ENCODE data around the gene KCNAB1. TPM values are rescaled to one million over a fixed set of nuclear protein-coding genes. Genes with fewer than 3 reads are reported as not detected.

Gene KCNAB1
- polyA plus RNA-seq, 3 donors = 2.6 to 3.3 (median 3.2) TPM

- no peak for DNase-seq
These were observed 280.4 kb downstream of the KCNAB1 start for GRCh38 chr3:156400735-156401134.

GRCh38 chr3:156404217-156404616, 283.8 kb downstream of the KCNAB1 start:
- DNase-seq = no peak

- no peak for DNase-seq
These were observed 286.0 kb downstream of the KCNAB1 start for GRCh38 chr3:156406393-156406792.

DNA sequence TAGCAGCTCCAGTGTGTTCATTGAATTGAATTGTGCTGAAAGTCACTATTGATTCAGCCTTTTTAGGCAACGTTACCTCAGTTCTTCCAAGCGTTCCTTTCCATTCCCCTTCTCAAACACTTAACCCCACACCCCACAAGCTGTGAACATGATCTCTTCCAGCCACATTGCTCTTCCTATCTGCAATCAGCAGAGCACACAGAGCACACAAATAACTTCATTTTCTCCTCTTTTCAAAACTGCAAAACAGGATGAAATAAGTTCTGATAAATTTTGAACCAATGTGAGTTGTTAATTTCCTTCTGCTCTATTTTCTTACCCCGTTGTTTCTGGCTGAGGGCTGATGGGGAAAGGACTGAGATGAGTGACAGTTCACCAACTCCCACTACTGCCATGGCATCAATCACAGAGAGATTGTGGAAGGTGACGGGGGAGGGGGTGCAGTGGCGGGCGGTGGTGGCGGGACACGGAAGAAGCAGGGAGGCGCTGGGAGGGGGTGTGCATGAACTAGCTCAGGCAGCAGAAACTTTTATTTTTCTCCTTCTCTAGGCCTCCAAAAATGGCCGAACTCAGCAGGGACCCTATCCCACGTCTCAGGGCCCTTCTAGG, 287.3 kb downstream of the KCNAB1 start:
- DNase-seq = no peak

GRCh38 chr3:156409694-156410093, 289.3 kb downstream of the KCNAB1 start:
- DNase-seq = no peak

DNA sequence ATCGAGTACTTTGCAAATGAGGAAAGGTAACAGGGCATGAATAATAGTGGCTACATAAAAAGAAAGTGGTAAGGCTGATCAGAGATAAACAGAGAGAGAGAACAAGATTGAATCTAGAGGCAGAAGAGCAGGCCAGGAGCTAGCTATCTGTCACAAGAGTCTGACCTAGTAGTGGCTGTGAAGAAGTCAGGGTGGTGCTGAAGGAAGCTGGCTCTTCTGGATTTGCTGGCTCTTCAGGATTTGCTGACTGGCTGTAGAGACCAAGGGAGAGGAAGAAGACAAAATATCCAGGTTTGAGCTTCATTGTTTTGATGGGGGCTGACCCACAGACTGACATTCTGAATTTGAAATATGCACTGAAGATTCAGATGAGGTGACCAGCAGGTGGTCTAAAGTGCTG, 292.2 kb downstream of the KCNAB1 start:
- DNase-seq = no peak

DNA sequence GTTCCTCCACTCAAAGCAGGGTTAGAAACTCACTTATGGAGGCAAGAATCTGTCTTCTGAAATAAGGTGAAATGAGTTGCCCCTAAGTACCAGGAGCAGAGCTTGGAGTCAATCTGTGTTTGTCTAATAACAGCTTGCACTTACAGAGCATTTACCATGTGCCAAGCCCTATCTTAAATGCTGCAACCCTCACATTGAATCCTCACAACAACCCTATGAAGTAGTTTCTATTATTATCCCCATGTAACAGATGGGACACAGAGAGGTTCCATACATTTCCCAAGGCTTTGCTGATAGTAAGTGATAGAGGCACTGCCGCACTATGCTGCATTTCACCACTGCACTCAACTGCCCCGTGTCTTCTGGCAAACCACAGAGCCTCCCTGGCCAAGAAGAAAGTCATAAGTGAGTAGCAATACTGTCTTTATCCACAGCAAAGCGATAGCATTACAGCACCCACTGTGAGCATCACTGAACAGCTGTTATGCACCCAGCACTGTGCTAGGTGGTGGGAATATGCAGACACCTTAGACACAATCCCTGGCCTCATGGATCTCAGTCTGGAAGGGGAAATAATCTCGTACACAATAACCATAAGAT, 293.0 kb downstream of the KCNAB1 start:
- no peak for DNase-seq

DNA sequence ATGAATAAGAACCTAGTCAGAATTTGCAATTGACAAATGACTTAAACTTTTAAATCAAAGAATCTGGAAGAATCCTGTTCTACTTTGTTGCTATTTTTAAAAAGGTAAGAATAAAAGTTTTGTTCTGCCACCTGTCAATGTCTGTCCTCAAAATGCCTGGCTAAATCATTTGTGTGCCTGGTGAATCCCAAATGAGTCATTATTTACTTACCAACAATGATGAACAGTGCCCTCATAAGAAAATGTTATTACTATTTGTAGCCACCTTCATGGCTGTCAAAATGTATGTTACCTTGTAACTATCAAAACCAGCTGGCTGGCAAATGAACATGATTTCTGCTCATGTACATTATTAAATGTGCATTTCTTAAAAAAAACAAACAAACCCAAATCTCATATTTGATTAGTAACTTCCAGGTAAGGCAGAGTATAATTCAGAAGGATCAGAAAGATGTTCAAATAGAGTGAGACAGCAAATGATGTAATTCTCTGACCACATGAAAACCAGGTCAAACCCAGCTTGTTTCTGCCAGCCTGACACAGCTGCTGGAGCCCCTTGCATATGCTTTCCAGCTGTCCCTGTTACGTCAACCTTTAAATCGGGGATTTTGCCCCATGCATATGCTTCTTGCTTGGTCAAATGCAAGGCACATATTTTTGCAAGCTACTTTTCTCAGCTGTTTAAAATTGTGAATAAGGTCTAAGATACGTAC, 296.6 kb downstream of the KCNAB1 start:
- no peak for DNase-seq

DNA sequence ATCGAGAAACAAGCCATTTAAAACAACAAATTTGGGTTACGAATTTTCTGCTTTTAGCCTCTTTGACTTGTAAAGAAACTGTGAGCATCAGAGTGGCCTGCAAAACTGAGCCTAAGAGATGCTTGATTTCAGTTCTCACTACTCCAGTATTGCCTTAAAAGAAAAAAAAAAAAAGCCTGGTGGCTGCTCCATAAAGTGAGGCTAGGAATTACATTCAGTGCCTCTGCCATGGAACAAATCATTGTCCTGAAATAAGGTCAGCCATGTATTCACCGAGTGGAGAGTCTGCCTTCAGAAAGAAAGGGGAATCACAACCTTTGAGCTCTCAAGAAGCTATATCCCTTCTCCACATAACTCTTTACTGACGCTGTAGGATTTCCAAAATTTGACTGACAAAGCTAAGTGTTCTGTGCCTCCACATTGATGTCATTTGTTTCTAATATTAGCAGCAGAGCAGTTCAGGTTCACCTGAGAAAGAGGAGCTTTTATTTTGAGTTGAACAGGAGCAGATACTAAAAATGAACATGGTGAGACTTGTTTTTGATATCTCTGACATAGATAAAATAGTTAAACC, 297.3 kb downstream of the KCNAB1 start:
- no peak for DNase-seq

- DNase-seq = no peak
These were observed 298.1 kb downstream of the KCNAB1 start for GRCh38 chr3:156418428-156418827.

GRCh38 chr3:156421534-156421933, 301.2 kb downstream of the KCNAB1 start:
- DNase-seq = no peak

- peak; percentile 11 for DNase-seq
These were observed 304.4 kb downstream of the KCNAB1 start for GRCh38 chr3:156424758-156425157.

GRCh38 chr3:156425651-156426050, 305.3 kb downstream of the KCNAB1 start:
- DNase-seq = no peak

DNA sequence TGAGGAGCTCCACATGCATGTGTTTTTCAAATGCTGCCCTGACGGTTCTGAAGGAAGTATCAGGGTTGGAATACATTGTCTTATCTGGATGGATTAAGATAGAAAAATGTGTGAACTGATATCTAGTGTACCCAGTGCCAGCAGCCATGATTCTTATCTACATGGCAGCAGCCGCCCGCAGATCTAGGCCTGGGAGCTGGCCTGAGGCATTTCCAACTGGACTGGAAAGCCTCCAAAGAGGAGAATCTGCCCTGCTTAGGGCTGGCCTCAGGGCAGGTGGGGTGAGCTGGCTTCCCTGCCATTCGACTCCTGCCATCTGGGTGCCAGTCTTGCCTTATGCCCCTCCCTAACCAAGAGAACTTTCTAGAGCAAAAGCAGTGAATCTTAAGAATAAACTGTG, 308.7 kb downstream of the KCNAB1 start:
- DNase-seq = no peak

- DNase-seq = no peak
These were observed 311.2 kb downstream of the KCNAB1 start for GRCh38 chr3:156431334-156432124.

GRCh38 chr3:156432563-156432962, 312.2 kb downstream of the KCNAB1 start:
- no peak for DNase-seq

GRCh38 chr3:156433138-156433537, 312.8 kb downstream of the KCNAB1 start:
- no peak for DNase-seq

DNA sequence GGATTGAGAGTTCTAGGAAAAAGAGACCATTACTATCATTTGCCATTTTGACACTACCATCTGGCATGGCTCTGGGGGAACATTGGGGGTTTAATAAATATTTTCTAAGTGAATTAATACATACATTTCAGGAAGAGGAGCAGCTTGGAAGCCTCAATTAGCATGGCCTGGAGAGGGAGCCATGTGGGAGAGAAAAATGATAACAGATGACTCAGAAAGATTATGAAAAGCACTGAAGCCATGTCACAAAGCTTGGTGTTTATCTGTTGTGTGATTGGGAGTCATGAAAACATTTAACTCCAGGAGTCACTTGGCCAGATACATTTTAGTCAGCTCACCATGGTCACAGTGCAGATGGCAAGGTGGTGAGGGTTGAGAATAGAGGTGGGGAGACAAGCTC, 313.5 kb downstream of the KCNAB1 start:
- DNase-seq = no peak

GRCh38 chr3:156434921-156435320, 314.5 kb downstream of the KCNAB1 start:
- no peak for DNase-seq

- DNase-seq = no peak
These were observed 322.7 kb downstream of the KCNAB1 start for GRCh38 chr3:156443079-156443478.

GRCh38 chr3:156445117-156446090, 325.0 kb downstream of the KCNAB1 start:
- DNase-seq = no peak
